ENCODE data around the gene MIX23.

The MIX23 gene

DNA sequence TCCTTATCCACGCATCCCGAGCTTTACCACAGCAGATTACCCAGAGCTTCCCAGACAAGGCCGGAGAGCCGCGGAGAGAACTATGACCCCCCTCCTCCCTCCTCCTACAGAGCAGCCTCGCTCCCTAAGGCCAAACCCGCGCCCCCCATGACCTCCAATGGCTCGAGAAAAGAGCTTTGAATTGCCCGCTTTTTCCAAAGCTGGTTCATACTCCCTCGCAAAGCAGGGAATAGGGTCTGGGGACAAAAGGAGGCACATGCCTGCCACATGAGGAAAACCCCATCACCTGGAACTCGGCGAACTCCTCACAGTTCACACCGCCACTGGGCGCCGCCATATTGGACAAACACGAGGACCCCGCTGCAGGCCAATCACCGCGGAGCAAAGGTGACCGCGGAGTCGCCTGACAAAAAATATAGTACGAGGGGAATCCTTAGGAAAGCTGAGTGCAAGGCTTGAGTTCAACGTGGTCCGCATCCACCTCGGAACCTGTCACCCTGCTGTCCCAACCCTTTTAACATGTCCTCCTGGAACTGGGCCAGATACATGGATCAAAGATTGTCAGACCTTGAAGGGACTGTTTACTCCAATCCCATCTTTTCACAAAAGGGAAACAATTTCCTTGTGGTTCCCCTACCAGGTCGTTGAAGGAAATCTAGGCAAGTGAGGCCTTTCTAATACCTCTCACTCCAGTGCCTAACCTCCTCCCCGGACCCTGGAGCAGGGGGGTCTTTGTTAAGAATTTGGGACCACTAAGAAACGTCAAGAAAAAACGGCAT is at the start of gene MIX23 (continued):
- TF ChIP-seq SP3 (tag by site-specific recombination; IDR thresholded peaks at IDR 0.05) (0 out of 2 replicates have a peak, but pooled peaks have one; percentile 43), SP7 (tag by site-specific recombination; IDR thresholded peaks at IDR 0.05) (0 out of 2 replicates have a peak, but pooled peaks have one; percentile 23), YY2 (tag by site-specific recombination; IDR thresholded peaks at IDR 0.05) (peak; percentile 90), ZBTB17 (tag by site-specific recombination; IDR thresholded peaks at IDR 0.05) (peak; percentile 77)
- TF ChIP-seq, protein P1, sequence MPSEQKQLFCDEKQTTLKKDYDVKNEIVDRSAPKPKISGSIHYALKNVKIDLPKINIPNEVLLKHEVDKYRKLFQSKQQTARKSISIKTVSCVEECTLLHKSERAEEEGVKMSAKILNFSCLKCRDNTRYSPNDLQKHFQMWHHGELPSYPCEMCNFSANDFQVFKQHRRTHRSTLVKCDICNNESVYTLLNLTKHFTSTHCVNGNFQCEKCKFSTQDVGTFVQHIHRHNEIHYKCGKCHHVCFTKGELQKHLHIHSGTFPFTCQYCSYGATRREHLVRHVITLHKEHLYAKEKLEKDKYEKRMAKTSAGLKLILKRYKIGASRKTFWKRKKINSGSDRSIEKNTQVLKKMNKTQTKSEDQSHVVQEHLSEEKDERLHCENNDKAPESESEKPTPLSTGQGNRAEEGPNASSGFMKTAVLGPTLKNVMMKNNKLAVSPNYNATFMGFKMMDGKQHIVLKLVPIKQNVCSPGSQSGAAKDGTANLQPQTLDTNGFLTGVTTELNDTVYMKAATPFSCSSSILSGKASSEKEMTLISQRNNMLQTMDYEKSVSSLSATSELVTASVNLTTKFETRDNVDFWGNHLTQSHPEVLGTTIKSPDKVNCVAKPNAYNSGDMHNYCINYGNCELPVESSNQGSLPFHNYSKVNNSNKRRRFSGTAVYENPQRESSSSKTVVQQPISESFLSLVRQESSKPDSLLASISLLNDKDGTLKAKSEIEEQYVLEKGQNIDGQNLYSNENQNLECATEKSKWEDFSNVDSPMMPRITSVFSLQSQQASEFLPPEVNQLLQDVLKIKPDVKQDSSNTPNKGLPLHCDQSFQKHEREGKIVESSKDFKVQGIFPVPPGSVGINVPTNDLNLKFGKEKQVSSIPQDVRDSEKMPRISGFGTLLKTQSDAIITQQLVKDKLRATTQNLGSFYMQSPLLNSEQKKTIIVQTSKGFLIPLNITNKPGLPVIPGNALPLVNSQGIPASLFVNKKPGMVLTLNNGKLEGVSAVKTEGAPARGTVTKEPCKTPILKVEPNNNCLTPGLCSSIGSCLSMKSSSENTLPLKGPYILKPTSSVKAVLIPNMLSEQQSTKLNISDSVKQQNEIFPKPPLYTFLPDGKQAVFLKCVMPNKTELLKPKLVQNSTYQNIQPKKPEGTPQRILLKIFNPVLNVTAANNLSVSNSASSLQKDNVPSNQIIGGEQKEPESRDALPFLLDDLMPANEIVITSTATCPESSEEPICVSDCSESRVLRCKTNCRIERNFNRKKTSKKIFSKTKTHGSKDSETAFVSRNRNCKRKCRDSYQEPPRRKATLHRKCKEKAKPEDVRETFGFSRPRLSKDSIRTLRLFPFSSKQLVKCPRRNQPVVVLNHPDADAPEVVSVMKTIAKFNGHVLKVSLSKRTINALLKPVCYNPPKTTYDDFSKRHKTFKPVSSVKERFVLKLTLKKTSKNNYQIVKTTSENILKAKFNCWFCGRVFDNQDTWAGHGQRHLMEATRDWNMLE (tag by site-specific recombination; conservative IDR thresholded peaks at IDR 0.05; ENCODE audit: low read depth) = no peak
- TF ChIP-seq, protein P2, sequence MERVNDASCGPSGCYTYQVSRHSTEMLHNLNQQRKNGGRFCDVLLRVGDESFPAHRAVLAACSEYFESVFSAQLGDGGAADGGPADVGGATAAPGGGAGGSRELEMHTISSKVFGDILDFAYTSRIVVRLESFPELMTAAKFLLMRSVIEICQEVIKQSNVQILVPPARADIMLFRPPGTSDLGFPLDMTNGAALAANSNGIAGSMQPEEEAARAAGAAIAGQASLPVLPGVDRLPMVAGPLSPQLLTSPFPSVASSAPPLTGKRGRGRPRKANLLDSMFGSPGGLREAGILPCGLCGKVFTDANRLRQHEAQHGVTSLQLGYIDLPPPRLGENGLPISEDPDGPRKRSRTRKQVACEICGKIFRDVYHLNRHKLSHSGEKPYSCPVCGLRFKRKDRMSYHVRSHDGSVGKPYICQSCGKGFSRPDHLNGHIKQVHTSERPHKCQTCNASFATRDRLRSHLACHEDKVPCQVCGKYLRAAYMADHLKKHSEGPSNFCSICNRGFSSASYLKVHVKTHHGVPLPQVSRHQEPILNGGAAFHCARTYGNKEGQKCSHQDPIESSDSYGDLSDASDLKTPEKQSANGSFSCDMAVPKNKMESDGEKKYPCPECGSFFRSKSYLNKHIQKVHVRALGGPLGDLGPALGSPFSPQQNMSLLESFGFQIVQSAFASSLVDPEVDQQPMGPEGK (tag by site-specific recombination; IDR thresholded peaks at IDR 0.05) = peak; percentile 33; the same call in 1 of the 2 replicates

- POLR2A ChIA-PET = no interaction called here
- TF ChIP-seq ZNF174 (tag by site-specific recombination; IDR thresholded peaks at IDR 0.05) (no peak), BCL11B (tag by site-specific recombination; IDR thresholded peaks at IDR 0.05; ENCODE audit: low read depth) (no peak), ZBTB17 (tag by site-specific recombination; IDR thresholded peaks at IDR 0.05) (no peak), ZNF48 (tag by site-specific recombination; IDR thresholded peaks at IDR 0.05) (no peak), ZSCAN30 (tag by site-specific recombination; IDR thresholded peaks at IDR 0.05) (no peak), ZNF747 (tag by site-specific recombination; IDR thresholded peaks at IDR 0.05) (no peak), ZNF777 (tag by site-specific recombination; IDR thresholded peaks at IDR 0.05; ENCODE audit: borderline replicate concordance) (no peak), ZNF626 (tag by site-specific recombination; IDR thresholded peaks at IDR 0.05) (no peak), HOXA7 (CRISPR knock-in tag; IDR thresholded peaks at IDR 0.05; ENCODE audit: borderline replicate concordance) (no peak), HOXD13 (CRISPR knock-in tag; IDR thresholded peaks at IDR 0.05; ENCODE audit: borderline replicate concordance) (no peak), ZNF292 (tag by site-specific recombination; IDR thresholded peaks at IDR 0.05; ENCODE audit: borderline replicate concordance, low read depth) (no peak), SP2 (tag by site-specific recombination; IDR thresholded peaks at IDR 0.05) (no peak), SCRT2 (tag by site-specific recombination; IDR thresholded peaks at IDR 0.05) (no peak), ZNF555 (tag by site-specific recombination; conservative IDR thresholded peaks at IDR 0.05) (no peak), TRIM28 (IDR thresholded peaks at IDR 0.05; ENCODE audit: borderline replicate concordance, low read length) (no peak), ZNF843 (tag by site-specific recombination; IDR thresholded peaks at IDR 0.05) (no peak), ZNF214 (tag by site-specific recombination; IDR thresholded peaks at IDR 0.05; ENCODE audit: borderline replicate concordance) (no peak)
- TF ChIP-seq, protein P3, sequence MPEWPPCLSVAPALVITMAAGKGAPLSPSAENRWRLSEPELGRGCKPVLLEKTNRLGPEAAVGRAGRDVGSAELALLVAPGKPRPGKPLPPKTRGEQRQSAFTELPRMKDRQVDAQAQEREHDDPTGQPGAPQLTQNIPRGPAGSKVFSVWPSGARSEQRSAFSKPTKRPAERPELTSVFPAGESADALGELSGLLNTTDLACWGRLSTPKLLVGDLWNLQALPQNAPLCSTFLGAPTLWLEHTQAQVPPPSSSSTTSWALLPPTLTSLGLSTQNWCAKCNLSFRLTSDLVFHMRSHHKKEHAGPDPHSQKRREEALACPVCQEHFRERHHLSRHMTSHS (tag by site-specific recombination; IDR thresholded peaks at IDR 0.05) = no peak
- TF ChIP-seq, protein P4, sequence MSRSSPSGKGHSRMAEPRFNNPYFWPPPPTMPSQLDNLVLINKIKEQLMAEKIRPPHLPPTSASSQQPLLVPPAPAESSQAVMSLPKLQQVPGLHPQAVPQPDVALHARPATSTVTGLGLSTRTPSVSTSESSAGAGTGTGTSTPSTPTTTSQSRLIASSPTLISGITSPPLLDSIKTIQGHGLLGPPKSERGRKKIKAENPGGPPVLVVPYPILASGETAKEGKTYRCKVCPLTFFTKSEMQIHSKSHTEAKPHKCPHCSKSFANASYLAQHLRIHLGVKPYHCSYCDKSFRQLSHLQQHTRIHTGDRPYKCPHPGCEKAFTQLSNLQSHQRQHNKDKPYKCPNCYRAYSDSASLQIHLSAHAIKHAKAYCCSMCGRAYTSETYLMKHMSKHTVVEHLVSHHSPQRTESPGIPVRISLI (tag by site-specific recombination; IDR thresholded peaks at IDR 0.05) = no peak
- TF ChIP-seq, protein P5, sequence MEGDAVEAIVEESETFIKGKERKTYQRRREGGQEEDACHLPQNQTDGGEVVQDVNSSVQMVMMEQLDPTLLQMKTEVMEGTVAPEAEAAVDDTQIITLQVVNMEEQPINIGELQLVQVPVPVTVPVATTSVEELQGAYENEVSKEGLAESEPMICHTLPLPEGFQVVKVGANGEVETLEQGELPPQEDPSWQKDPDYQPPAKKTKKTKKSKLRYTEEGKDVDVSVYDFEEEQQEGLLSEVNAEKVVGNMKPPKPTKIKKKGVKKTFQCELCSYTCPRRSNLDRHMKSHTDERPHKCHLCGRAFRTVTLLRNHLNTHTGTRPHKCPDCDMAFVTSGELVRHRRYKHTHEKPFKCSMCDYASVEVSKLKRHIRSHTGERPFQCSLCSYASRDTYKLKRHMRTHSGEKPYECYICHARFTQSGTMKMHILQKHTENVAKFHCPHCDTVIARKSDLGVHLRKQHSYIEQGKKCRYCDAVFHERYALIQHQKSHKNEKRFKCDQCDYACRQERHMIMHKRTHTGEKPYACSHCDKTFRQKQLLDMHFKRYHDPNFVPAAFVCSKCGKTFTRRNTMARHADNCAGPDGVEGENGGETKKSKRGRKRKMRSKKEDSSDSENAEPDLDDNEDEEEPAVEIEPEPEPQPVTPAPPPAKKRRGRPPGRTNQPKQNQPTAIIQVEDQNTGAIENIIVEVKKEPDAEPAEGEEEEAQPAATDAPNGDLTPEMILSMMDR (tag by site-specific recombination; IDR thresholded peaks at IDR 0.05) = no peak
- H3K9me3 ChIP-seq (ENCODE audit: control insufficient read depth, insufficient read depth, low read depth, low read length) = no peaks in the 10 kb centered on the region
- no peak overlapping the region for H3K27ac ChIP-seq (ENCODE audit: extremely low read depth, low read depth, low read length)
- no peaks in the 10 kb centered on the region for H3K4me1 ChIP-seq (ENCODE audit: control insufficient read depth, insufficient read depth, low read length)
- H3K4me3 ChIP-seq (ENCODE audit: low read depth, low read length) = no peak overlapping the region
- CTCF ChIA-PET = no interaction called here
- peaks cover 9 to 81% of the 10 kb centered on the region in 2 experiments for H3K36me3 ChIP-seq (ENCODE audit: control insufficient read depth in 2 of 2, insufficient read depth in 1 of 2, low read length in 2 of 2)
Observed at GRCh38 chr3:122430371-122430770, 47.3 kb upstream of the MIX23 start.
